Breast epithelium (tissue), 4 donors: ENCODE results near the gene PIP4K2C. TPM values are rescaled to one million over a fixed set of nuclear protein-coding genes. Genes with fewer than 3 reads are reported as not detected.
"Not testable (repeated sequence)": the region's sequence is repeated elsewhere in the genome, so short reads cannot be mapped to it uniquely, and the experiment has no call there.

Experiments
- DNase-seq, 2 donors: peaks; one replicate each; pipeline ENCODE4 v3.0.0-alpha.2; 2019; ENCODE audit warnings: low spot score in 2 of 2
- H3K27ac ChIP-seq, 2 donors: fragments of 200-600 bp; sonication (generic) in 1 of 2; one replicate each; pipeline ENCODE4 v1.5.1; 2016 to 2019; ENCODE audit warnings: mild to moderate bottlenecking in 1 of 2
- H3K27me3 ChIP-seq, 2 donors: fragments of 200-600 bp; sonication (generic) in 1 of 2; one replicate each; pipeline versions ENCODE4 v1.5.1 to v1.6.0; 2017 to 2019; ENCODE audit warnings: control low read depth in 1 of 2, mild to moderate bottlenecking in 1 of 2
- H3K36me3 ChIP-seq: fragments of 200-600 bp; one replicate; pipeline ENCODE4 v1.5.1; 2019
- H3K4me1 ChIP-seq, 2 donors: fragments of 200-600 bp; sonication (generic); one replicate each; pipeline ENCODE4 v1.5.1; 2016 to 2019; ENCODE audit warnings: control low read depth in 1 of 2
- H3K4me3 ChIP-seq, 3 donors: fragments of 200-600 bp; sonication (generic); 1 replicate in 2 of 3; 2 replicates in 1 of 3; pipeline ENCODE4 v1.5.1; 2016 to 2019; ENCODE audit warnings: mild to moderate bottlenecking in 3 of 3, moderate library complexity in 2 of 3
- H3K9me3 ChIP-seq, 2 donors: fragments of 200-600 bp; sonication (generic) in 1 of 2; one replicate each; pipeline ENCODE4 v1.5.1; 2016 to 2019; ENCODE audit warnings: control low read depth in 1 of 2
- CTCF ChIP-seq, 3 donors: fragments of 450-650 bp; IDR thresholded peaks; one replicate each; pipeline ENCODE4 v1.5.1; 2016 to 2017; ENCODE audit warnings: antibody characterized with exemption in 3 of 3, mild to moderate bottlenecking in 3 of 3, moderate library complexity in 3 of 3
- POLR2A ChIP-seq: fragments of 450-650 bp; IDR thresholded peaks from one replicate; pipeline ENCODE4 v1.6.1; 2016; ENCODE audit warnings: antibody characterized with exemption, mild to moderate bottlenecking, moderate library complexity
- POLR2AphosphoS5 ChIP-seq, 3 donors: sonication (generic); formaldehyde crosslinking; IDR thresholded peaks; one replicate each; pipeline ENCODE4 v1.6.1; 2017; ENCODE audit warnings: antibody characterized with exemption in 3 of 3
- intact Hi-C: fragments of 100-400 bp; cut with DNase I; formaldehyde crosslinking; loops from one replicate; pipeline ENCODE4 v1.15.1; 2023; ENCODE audit warnings: low total_unique reads
- total RNA-seq, 3 donors: library from RNA; depleted of rRNA; stranded (reverse); fragments of >200 nt; gene quantifications; one replicate each; pipeline ENCODE4 v1.1.0, GENCODE V29; 2016

PIP4K2C gene
- total RNA-seq, 3 donors from 2014 or later = 13.8 to 26.9 (median 24.6) TPM

DNA sequence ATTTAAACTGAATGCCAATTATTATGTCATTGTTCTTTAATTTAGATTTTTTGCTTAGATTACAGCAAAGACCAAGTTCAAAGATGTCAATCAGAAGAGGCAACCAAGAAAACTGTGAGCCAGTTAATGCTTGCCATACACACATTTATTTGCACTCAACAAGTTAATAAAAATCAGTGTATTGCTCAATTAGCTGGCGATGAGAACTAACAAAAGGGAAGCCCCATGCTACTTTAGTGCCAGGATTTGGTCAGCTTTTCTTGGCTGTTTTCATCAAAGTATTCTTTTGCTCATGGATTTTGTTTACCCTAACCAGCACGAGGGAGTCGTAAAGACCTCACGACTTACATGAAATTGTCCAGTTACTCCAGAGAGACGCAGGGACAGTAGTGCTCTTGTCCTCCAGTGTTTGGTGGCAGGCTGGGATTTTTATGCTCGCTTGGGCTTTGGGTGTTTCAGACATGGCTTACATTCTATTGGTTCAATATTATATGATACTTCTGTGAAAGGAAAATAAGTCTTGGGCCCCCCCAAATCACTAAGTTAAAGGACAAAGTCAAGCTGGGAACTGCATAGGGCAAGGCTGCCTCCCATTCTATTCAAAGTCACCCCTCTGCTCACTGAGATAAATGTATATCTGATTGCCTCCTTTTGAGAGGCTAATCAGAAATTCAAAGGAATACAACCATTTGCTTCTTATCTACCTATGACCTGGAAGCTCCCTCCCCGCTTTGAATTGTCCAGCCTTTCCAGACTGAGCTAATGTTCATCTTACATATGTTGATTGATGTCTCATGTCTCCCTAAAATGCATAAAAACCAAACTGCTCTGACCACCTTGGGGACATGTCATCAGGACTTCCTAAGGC is 49.4 kb downstream of the PIP4K2C start:
- Histone ChIP-seq H3K4me3 (no peak overlapping the region), H3K36me3 (no peaks in the 10 kb centered on the region), H3K27ac (no peak overlapping the region), H3K27me3 (peaks cover 0 to 9% of the 10 kb centered on the region in 2 donors), H3K9me3 (no peaks in the 10 kb centered on the region), H3K4me1 (no peaks in the 10 kb centered on the region)
- DNase-seq = no peak
- intact Hi-C loops = no loop called here
- TF ChIP-seq POLR2A (no peak), CTCF (IDR thresholded peaks at IDR 0.05) (no peak), POLR2AphosphoS5 (IDR thresholded peaks at IDR 0.05) (no peak)

GRCh38 chr12:57641699-57642442 is 50.9 kb downstream of the PIP4K2C start:
- Histone ChIP-seq H3K9me3 (peaks cover 0 to 5% of the 10 kb centered on the region in 2 donors), H3K36me3 (no peaks in the 10 kb centered on the region), H3K27ac (no peak overlapping the region), H3K27me3 (peaks cover 0 to 9% of the 10 kb centered on the region in 2 donors), H3K4me1 (no peaks in the 10 kb centered on the region), H3K4me3 (no peak overlapping the region)
- TF ChIP-seq CTCF (IDR thresholded peaks at IDR 0.05) (no peak), POLR2A (no peak), POLR2AphosphoS5 (IDR thresholded peaks at IDR 0.05) (no peak)
- intact Hi-C loops = no loop called here
- no peak for DNase-seq

- H3K4me1 ChIP-seq, H3K36me3 ChIP-seq, H3K27me3 ChIP-seq, H3K27ac ChIP-seq, H3K4me3 ChIP-seq, intact Hi-C loops, DNase-seq, H3K9me3 ChIP-seq: not testable (repeated sequence)
These were observed 55.1 kb downstream of the PIP4K2C start for GRCh38 chr12:57645990-57646658.

- DNase-seq, H3K36me3 ChIP-seq, H3K4me1 ChIP-seq, H3K27me3 ChIP-seq, H3K4me3 ChIP-seq, intact Hi-C loops, H3K27ac ChIP-seq, H3K9me3 ChIP-seq: not testable (repeated sequence)
These were observed 55.7 kb downstream of the PIP4K2C start for GRCh38 chr12:57646659-57647049.

Other genes with a start within 250 kb of the PIP4K2C start
- 10 to 100 TPM; 31.6 to 43.0 (median 35.7) TPM for gene R3HDM2, start 160.1 kb upstream of the PIP4K2C start, total RNA-seq
- not detected for gene INHBC, start 156.4 kb upstream of the PIP4K2C start, total RNA-seq
- gene INHBE, start 135.9 kb upstream of the PIP4K2C start, total RNA-seq = not detected
- gene GLI1, start 131.4 kb upstream of the PIP4K2C start, total RNA-seq = 1 to 10 TPM in 2 of 3 donors, under 1 TPM in 1; 0.66 to 2.1 (median 1.2) TPM
- gene ARHGAP9, start 111.3 kb upstream of the PIP4K2C start, total RNA-seq = 10 to 100 TPM; 10.8 to 16.6 (median 11.1) TPM
- gene MARS1, start 103.1 kb upstream of the PIP4K2C start, total RNA-seq = 10 to 100 TPM; 39.2 to 65.9 (median 60.2) TPM
- 10 to 100 TPM; 39.0 to 58.4 (median 51.2) TPM for gene DDIT3, start 70.7 kb upstream of the PIP4K2C start, total RNA-seq
- gene MBD6, start 68.4 kb upstream of the PIP4K2C start, total RNA-seq = 10 to 100 TPM; 12.6 to 26.1 (median 19.7) TPM
- 100 to 1,000 TPM; 108 to 138 (median 131) TPM for gene DCTN2, start 44.0 kb upstream of the PIP4K2C start, total RNA-seq
- gene KIF5A, start 41.1 kb upstream of the PIP4K2C start, total RNA-seq = 1 to 10 TPM in 1 of 3 donors, under 1 TPM in 1, not detected in 1; 0.98 to 1.2 TPM
- gene DTX3, start 13.6 kb downstream of the PIP4K2C start, total RNA-seq = 10 to 100 TPM in 2 of 3 donors, 1 to 10 TPM in 1; 3.0 to 35.1 (median 25.9) TPM
- 10 to 100 TPM in 2 of 3 donors, 1 to 10 TPM in 1; 8.3 to 28.2 (median 19.2) TPM for gene ARHGEF25, start 20.2 kb downstream of the PIP4K2C start, total RNA-seq
- gene B4GALNT1, start 42.0 kb downstream of the PIP4K2C start, total RNA-seq = 1 to 10 TPM; 1.1 to 2.6 (median 1.2) TPM
- gene OS9, start 102.9 kb downstream of the PIP4K2C start, total RNA-seq = 100 to 1,000 TPM; 184 to 431 (median 213) TPM
- gene AGAP2, start 147.6 kb downstream of the PIP4K2C start, total RNA-seq = 1 to 10 TPM; 1.2 to 1.8 (median 1.6) TPM
- 100 to 1,000 TPM in 1 of 3 donors, 10 to 100 TPM in 2; 55.5 to 107 (median 73.1) TPM for gene TSPAN31, start 153.8 kb downstream of the PIP4K2C start, total RNA-seq
- gene CDK4, start 161.1 kb downstream of the PIP4K2C start, total RNA-seq = 100 to 1,000 TPM; 105 to 136 (median 109) TPM
- gene MARCHF9, start 163.9 kb downstream of the PIP4K2C start, total RNA-seq = 1 to 10 TPM; 6.9 to 9.8 (median 7.5) TPM
- 1 to 10 TPM in 1 of 3 donors, under 1 TPM in 2; 0.33 to 2.2 (median 0.48) TPM for gene CYP27B1, start 175.9 kb downstream of the PIP4K2C start, total RNA-seq
- 10 to 100 TPM in 1 of 3 donors, 1 to 10 TPM in 2; 4.8 to 12.6 (median 8.2) TPM for gene METTL1, start 180.9 kb downstream of the PIP4K2C start, total RNA-seq
- gene EEF1AKMT3, start 181.4 kb downstream of the PIP4K2C start, total RNA-seq = 10 to 100 TPM; 15.7 to 18.1 (median 16.5) TPM
- 10 to 100 TPM; 17.9 to 30.8 (median 27.2) TPM for gene TSFM, start 191.6 kb downstream of the PIP4K2C start, total RNA-seq
- 10 to 100 TPM in 1 of 3 donors, 1 to 10 TPM in 2; 3.8 to 17.7 (median 8.8) TPM for gene AVIL, start 227.5 kb downstream of the PIP4K2C start, total RNA-seq